SHP77 treated with DMSO at 0.1 percent for 48 hours (cell line): ENCODE measurements around the gene MGA.

Experiments
- DNase-seq: peaks from one replicate; lab custom pipeline; 2025; lab: John Stamatoyannopoulos, UW

MGA gene

DNA sequence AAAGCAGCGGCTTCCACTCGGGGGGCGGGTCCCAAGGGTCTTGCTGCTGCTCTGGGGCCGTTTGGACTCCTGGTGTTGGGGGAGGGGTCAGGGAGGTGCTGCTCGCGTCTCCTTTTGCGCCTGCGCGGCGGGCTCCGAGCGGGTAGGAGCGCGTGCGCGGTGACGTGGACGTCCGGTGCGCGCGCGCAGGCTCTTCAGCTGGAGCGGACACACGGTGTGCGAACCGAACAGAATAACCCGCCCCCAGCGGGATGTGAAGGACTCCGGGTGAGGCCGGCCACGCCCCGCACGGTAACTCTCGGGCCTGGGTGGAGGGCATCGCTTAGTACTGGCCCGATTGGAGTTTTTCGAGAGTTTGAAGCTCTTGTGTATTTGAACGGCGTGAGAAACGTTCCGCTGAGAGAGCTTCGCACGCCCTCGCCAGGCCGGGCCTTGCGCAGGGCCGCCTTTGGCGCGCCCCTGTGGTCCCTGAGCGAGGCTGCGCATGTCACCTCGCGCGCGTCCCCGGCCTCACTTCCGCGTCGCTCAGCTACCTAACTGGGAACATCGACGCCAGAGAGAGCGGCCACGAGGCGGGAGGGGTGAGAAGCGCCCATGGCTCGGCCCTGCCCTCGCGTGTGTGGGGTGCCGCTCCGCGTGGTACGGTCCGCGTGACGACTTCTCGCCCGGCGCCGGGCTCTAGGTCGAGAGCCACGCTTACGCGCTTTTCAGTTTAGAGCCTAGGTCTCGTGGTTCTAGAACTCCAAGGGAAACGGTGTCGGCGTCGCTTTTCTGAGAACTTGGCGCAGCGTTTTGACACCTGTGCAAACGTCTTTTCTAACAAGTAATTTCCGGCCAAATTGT lies at the start of gene MGA:
MGA (plus strand) TSS at position 171 of the 843 bp plus-strand sequence.
- DNase-seq, result peak; percentile 89

DNA sequence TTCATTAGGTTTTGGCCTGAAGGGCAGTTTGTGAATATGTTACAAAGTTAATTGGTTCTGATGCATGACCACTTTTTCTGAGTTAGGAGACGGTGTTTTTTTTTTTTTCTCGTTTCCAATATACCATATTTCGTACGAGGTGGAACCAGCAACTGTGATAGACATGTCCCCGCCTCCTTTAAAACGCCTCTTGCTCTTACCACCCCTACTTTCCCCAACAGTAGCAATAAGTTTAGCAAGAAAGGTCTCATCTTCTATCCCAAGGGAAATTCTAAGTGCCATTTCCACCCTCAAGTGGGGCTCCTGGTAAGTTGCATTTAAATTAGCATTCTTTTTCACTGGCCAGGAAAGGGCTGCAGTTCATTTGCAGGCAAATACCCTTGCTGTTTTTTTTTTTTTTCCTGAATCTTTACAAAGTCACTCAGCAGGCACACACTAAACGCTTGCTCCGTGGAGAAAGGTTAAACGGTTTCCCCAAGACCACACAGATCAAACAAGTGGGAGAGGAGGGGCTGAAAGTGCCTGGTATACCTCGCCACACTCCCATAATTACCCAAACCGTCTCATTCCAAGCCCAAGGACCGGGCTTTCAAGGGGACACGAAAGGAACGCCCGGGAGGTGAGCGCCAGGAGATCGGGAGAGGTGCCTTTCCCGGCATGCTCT lies 39.5 kb upstream of the MGA start:
- DNase-seq, result peak; percentile 37

DNA sequence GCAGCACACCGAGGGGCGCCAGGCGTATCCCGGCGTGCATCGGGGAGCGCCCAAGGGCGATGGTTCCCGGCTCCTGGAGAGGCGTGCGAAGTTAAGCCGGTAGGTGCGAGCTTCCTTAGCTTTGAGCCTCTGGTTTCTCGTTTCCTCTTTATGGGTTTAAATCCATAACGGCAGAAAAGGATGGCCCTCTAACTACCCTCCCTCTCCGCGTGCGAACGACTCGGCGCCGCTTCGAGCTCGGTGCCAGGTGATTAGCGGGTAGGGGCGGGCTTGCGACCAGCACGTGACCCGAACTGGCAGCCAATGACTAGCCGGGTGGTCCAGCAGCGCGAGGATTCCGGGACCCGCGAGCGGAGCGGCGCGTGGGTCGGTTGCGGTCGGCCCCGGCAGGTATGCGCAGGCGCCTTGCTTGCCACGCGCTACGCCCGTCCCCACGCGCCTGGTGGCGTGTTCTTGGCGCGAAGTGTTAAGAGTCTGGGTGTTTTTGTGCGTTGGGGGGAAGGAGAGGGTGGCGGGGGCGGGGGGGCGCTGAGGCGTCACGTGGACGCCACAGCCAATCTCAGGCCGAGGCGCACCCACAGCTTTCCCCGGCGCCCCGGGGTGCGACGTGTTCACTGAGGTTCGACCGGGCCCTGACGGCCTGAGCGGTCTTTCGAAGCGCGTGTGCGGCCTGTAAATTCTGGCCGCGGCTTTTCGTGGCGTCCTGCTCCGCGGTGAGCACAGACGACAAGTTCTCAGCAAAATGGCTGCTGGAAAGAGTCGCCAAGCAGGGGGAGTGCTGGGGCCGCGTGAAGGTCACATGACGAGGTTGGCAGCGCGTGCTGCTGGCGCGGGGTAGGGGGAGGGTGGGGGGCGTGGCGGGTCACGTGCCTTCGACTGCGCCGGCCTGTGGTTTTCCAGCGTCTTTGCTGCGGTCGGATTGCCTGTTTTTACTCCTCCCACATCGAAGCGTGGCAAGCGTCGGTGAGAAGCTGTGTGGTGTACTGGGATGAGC lies 38.7 kb upstream of the MGA start:
- DNase-seq, result peak; percentile 87

DNA sequence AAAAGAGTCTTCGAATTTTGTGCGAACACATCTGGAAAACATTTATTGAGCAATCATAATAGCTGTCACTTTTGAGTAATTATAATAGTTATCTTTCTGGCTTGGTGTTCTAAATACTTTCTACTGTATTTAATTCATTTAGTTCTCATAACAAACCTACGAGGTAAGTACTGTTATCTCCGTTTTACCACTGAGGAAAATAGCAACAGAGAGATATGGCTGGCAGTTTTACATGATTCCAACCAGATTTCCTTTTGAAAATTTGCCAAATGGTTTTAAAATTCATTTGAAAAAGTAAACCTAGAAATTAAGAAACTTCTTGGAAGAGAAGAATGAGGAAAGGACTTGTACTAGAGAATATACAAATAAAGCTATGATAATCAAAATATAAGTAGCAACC lies 37.3 kb upstream of the MGA start:
- DNase-seq, result no peak

- no peak for DNase-seq
These were observed 33.0 kb upstream of the MGA start for GRCh38 chr15:41627203-41627602.

GRCh38 chr15:41629463-41629862 lies 30.7 kb upstream of the MGA start:
- DNase-seq, result no peak

- DNase-seq, result no peak
These were observed 30.3 kb upstream of the MGA start for GRCh38 chr15:41629883-41630282.

DNA sequence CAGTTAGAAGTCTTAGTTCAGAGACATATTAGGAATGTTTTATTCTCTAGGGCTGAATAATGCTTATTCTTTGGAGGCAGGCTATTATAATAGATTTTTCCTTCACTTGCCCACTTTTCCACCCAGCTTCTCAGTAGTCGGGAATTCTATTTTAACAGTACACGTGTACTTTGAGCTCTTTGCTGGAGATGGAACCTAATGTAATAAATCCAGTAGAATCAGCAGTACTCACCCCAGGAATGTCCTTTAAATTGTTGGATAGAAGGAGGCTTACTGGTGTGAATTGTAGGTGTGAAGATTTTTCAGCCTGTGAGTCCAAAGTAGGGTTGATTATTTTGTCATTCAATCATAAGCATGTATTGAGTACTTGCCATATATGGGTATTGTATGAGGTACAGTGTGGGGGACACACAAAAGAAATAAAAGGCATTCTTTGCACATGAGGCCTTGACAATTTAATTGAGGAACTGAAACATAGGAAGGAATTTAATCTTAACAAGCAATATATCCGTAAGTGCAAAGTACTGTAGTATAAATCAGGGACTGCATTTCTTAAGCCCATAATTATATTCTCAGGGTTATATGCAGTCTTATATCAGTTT lies 29.5 kb upstream of the MGA start:
- no peak for DNase-seq

DNA sequence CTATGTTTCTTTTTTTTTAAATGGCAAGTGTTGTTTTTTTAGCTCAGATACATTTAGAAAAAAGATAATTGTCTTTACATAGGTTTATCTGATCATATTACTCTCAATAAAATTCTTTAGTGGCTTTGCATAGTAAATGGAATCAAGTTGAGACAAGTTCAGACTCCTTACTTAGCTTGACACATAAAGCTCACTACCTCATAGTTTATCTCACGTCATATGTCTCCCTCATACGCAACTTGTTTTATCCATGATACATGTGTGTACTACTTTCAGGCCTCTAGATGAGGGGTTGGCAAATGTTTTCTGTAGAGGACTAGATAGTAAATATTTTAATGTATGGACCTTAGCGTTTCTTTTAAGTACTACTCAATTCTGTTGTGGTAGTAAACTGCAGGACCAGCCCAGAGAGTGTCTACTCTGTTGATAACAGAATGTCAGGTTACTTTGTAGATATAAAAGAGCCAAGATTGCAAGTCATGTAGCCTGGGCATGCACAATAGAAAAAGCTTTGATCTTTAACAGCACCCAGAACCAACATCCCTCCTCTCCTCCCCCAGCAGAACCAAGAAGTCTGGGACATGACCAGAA lies 28.2 kb upstream of the MGA start:
- no peak for DNase-seq

DNA sequence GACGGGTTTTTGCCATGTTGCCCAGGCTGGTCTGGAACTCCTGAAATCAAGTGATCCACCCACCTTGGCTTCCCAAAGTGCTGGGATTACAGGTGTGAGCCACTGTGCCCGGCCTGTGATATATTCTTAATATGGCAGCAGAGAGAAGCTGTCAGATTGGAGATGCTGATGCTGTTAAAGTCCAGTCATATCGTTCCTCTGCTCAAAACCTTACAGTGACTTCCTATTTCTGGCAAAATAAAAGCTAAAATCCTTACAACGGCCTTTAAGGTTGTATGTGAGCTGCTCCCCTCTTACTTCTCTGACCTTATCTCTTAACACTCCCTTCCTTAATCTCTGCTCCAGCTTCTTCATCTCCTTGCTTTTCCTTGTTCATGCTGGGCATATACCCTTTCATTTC lies 26.6 kb upstream of the MGA start:
- DNase-seq, result no peak

DNA sequence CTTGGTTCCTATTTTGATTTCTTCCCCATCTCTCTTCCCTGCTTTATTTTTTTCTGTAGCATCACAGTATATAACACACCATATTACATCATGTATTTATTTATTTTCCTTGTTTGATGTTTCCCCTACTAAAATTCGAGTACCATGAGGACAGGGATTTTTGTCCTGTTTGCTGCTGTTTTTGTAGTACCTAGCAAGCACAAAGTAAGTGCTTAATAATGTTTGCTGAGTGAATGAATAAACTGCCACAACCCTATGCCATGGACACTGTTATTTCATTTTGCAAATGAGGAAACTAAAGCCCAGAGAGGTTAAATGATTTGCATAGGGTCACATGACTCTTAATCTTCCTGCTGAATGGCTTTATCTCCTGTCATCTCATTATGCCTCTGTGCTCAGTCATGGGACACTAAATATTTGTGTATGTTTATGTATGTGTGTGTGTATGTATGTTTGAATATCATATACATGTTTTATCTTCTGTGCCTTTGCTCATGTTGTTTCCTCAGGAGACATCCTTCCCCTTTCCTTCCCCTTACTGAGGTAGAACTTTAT lies 26.1 kb upstream of the MGA start:
- no peak for DNase-seq

- no peak for DNase-seq
These were observed 23.1 kb upstream of the MGA start for GRCh38 chr15:41637086-41637485.

GRCh38 chr15:41640985-41641384 lies 19.2 kb upstream of the MGA start:
- DNase-seq, result no peak

DNA sequence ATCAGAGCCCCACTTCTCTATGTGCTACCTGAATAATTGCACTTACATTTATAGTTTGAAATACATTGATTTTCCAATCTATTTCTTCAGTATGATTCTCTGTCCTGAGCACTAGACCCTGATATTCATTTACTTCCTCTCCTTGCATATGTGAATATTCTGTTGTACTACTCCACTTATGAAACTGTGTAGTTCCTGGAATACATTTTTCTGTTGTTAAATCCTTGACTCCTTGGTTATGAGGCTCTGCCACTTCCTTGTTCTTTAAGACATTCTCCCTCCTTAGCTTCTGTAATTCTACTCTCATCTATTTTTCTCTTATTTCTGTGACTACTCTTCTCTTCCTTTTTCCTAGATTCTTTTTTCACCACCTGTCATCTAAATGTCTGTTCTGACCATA lies 12.9 kb upstream of the MGA start:
- DNase-seq, result no peak

GRCh38 chr15:41648097-41648496 lies 12.1 kb upstream of the MGA start:
- no peak for DNase-seq

DNA sequence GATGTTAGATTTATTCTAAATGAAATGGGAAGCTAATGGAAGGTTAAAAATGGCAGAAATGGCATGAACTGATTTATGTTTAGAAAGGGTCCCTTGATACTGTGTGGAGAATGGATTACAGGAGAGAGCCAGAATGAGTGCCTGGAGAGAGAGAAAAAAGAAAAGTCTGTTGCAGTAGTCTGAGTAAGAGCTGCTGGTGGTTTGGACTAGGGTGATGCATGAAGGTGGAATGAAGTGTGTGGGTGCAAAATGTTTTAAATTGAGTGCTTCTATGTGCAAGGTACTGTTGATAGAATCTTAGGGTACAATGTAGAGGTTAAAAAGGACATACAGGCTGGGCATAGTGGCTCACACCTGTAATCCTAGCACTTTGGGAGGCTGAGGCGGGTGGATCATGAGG lies 11.4 kb upstream of the MGA start:
- DNase-seq, result no peak

- no peak for DNase-seq
These were observed 9.4 kb upstream of the MGA start for GRCh38 chr15:41650806-41651205.

DNA sequence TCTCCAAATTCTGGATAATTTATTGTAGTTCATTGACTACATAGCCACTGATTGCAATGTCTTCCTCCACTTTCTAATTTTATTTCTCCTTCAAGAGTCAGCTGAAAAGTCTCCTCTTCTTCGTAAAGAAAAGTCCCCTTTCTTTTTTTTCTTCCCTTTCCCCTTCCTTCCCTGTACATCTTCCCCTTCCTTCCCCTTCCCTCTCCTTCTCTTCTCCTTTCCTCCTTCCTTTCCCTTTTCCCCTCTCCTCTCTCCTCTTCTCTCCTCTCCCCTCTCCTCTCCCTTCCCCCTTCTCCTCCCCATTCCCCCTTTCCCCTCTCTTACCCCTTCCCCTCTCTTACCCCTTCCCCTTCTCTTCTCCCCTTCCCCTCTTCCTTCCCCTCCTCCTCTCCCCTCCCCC lies 8.8 kb upstream of the MGA start:
- DNase-seq, result no peak

- DNase-seq, result no peak
These were observed 6.4 kb upstream of the MGA start for GRCh38 chr15:41653760-41654159.

- DNase-seq, result no peak
These were observed 4.5 kb upstream of the MGA start for GRCh38 chr15:41655716-41656115.

DNA sequence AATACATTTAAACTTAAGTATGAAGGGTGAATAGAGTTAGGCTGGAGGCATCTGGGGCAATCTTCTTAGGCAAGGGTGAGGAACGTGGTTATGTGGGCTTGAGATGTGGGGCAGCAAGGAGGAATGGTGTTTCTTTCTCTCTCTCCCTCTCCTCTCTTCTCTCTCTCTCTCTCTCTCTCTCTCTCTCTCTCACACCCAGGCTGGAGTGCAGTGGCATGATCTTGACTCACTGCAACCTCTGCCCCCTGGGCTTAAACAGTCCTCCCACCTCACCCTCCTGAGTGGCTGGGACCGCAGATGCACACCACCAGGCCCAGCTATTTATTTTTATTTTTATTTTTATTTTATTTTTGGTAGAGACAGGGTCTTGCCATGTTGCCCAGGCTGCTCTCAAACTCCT lies 4.0 kb upstream of the MGA start:
- DNase-seq, result no peak
